ENCODE results near the gene ADK.

- no peak for TF ChIP-seq CTCF (conservative IDR thresholded peaks at IDR 0.05 in 1 of 2, IDR thresholded peaks at IDR 0.05 in 1 of 2; ENCODE audit: low read depth in 1 of 2, low read length in 2 of 2)
- TF ChIP-seq EZH2 (IDR thresholded peaks at IDR 0.05; ENCODE audit: low read length, missing control alignments) = no peak
Measured at GRCh38 chr10:74109452-74109851, 41.6 kb upstream of the ADK start.

Data from fibroblast of lung (primary cell).